ENCODE data around the gene CNTN1.

DNA sequence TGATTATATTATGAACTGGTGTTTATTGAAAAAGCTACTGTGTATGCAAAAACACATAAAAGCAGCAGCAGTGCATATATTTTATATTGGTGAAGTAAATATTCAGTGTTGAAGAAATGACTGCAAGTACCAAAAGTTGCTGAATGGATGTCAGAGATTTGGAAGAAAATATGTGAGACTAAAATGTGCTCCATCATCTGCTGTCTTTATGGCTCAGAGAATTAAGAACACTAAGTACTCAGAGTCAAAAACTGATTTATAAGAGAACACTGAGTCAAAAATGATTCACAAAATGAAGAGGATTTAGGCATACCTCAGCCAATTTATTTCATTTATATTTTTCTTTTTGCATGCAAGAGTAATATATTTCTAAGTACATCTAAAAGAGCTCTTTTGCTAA lies 409.6 kb downstream of the CNTN1 start:
- TF ChIP-seq CTCF (IDR thresholded peaks at IDR 0.05), result no peak
- TF ChIP-seq TAF1 (IDR thresholded peaks at IDR 0.05; ENCODE audit: borderline replicate concordance, low read depth, low read length), result no peak
- no peak for TF ChIP-seq RFX5 (IDR thresholded peaks at IDR 0.05; ENCODE audit: low read length)
- TF ChIP-seq GABPA (IDR thresholded peaks at IDR 0.05; ENCODE audit: low read depth), result no peak
- no peak for TF ChIP-seq PBX3 (IDR thresholded peaks at IDR 0.05)
- TF ChIP-seq USF2 (IDR thresholded peaks at IDR 0.05; ENCODE audit: borderline replicate concordance, low read depth, low read length), result no peak
- no peak for TF ChIP-seq MXI1 (IDR thresholded peaks at IDR 0.05; ENCODE audit: low read depth, low read length)
- no peak for TF ChIP-seq RCOR1 (IDR thresholded peaks at IDR 0.05; ENCODE audit: low read length)
- TF ChIP-seq, protein P1, sequence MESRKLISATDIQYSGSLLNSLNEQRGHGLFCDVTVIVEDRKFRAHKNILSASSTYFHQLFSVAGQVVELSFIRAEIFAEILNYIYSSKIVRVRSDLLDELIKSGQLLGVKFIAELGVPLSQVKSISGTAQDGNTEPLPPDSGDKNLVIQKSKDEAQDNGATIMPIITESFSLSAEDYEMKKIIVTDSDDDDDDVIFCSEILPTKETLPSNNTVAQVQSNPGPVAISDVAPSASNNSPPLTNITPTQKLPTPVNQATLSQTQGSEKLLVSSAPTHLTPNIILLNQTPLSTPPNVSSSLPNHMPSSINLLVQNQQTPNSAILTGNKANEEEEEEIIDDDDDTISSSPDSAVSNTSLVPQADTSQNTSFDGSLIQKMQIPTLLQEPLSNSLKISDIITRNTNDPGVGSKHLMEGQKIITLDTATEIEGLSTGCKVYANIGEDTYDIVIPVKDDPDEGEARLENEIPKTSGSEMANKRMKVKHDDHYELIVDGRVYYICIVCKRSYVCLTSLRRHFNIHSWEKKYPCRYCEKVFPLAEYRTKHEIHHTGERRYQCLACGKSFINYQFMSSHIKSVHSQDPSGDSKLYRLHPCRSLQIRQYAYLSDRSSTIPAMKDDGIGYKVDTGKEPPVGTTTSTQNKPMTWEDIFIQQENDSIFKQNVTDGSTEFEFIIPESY (IDR thresholded peaks at IDR 0.05; ENCODE audit: borderline replicate concordance, low read depth), result no peak
- TF ChIP-seq, protein P2, sequence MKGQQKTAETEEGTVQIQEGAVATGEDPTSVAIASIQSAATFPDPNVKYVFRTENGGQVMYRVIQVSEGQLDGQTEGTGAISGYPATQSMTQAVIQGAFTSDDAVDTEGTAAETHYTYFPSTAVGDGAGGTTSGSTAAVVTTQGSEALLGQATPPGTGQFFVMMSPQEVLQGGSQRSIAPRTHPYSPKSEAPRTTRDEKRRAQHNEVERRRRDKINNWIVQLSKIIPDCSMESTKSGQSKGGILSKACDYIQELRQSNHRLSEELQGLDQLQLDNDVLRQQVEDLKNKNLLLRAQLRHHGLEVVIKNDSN (IDR thresholded peaks at IDR 0.05; ENCODE audit: borderline replicate concordance, low read depth), result no peak
- no peak for TF ChIP-seq SMC3 (IDR thresholded peaks at IDR 0.05; ENCODE audit: low read depth, low read length)
- TF ChIP-seq JUND (IDR thresholded peaks at IDR 0.05), result no peak
- TF ChIP-seq RAD21 (IDR thresholded peaks at IDR 0.05; ENCODE audit: low read length), result no peak
- TF ChIP-seq TCF12 (IDR thresholded peaks at IDR 0.05), result no peak
